Activated gamma-delta T cell (primary cell): ENCODE data around the gene MYO15B.

Experiments used
- DNase-seq: peaks from one replicate; lab custom pipeline; 2025; lab: John Stamatoyannopoulos, UW

MYO15B gene

GRCh38 chr17:75558666-75559530 is 28.7 kb upstream of the MYO15B start:
- no peak for DNase-seq

- DNase-seq: no peak
Measured at GRCh38 chr17:75559958-75560533, 27.6 kb upstream of the MYO15B start.

- no peak for DNase-seq
Measured at GRCh38 chr17:75561927-75562603, 25.5 kb upstream of the MYO15B start.

GRCh38 chr17:75563063-75563758 is 24.4 kb upstream of the MYO15B start:
- DNase-seq: no peak

- no peak for DNase-seq
Measured at GRCh38 chr17:75564195-75564594, 23.4 kb upstream of the MYO15B start.

- no peak for DNase-seq
Measured at GRCh38 chr17:75565066-75565465, 22.5 kb upstream of the MYO15B start.

- DNase-seq: no peak
Measured at GRCh38 chr17:75565618-75566017, 22.0 kb upstream of the MYO15B start.

GRCh38 chr17:75566416-75566815 is 21.2 kb upstream of the MYO15B start:
- DNase-seq: no peak

- DNase-seq: no peak
Measured at GRCh38 chr17:75566834-75567233, 20.8 kb upstream of the MYO15B start.

GRCh38 chr17:75568412-75569255 is 19.0 kb upstream of the MYO15B start:
- DNase-seq: no peak

GRCh38 chr17:75570034-75570676 is 17.4 kb upstream of the MYO15B start:
- no peak for DNase-seq

- no peak for DNase-seq
Measured at GRCh38 chr17:75570772-75571171, 16.8 kb upstream of the MYO15B start.

- no peak for DNase-seq
Measured at GRCh38 chr17:75571197-75571884, 16.3 kb upstream of the MYO15B start.

GRCh38 chr17:75571885-75572215 is 15.8 kb upstream of the MYO15B start:
- DNase-seq: no peak

- DNase-seq: no peak
Measured at GRCh38 chr17:75572713-75573539, 14.7 kb upstream of the MYO15B start.

GRCh38 chr17:75573540-75573957 is 14.1 kb upstream of the MYO15B start:
- DNase-seq: no peak

- no peak for DNase-seq
Measured at GRCh38 chr17:75573994-75574393, 13.6 kb upstream of the MYO15B start.

- DNase-seq: no peak
Measured at GRCh38 chr17:75574404-75575036, 13.1 kb upstream of the MYO15B start.

GRCh38 chr17:75575197-75575596 is 12.4 kb upstream of the MYO15B start:
- DNase-seq: no peak
